ENCODE results near the gene ATRNL1. TPM values are rescaled to one million over a fixed set of nuclear protein-coding genes. Genes with fewer than 3 reads are reported as not detected.

The ATRNL1 gene
- total and polyA plus RNA-seq, 10 donors = 0.29 to 6.3 (median 2.2) TPM

DNA sequence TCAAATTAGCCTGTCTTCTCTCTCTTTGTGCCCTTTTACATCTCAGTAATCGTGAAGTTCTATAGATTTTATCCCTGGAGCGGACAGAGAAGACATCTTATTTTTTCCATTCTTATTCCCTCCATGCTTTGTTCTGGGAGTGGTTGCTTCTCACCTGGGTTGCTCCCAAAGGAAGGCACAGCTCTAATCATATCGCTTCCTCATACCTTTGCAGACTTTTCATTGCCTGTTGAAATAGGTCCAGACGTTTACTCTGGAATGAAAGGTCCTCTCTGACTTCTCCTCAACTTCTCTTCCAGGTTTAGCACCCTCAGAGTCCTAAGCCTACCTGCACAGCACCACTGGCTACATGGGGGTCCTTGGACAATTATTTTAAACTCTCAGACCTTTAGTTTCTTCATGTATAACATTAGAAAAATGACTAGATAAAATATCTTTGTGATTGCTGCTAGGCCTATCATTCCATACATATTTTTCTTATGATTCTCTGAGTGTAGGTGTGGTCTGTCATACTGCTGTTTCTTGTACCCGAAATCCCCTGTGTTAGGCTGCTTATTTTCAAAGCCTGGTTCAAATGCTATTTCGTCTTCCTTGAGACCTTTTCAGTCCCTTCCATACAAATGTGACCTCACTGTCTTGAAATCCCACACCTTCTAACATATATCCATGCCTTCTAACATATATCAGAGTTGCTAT, 761.7 kb downstream of the ATRNL1 start:
- Histone ChIP-seq H3K4me3 (no peak overlapping the region), H3K27ac (no peak overlapping the region), H3K4me1 (no peaks in the 10 kb centered on the region), H3K9me3 (peaks cover 0 to 6% (median 4%) of the 10 kb centered on the region in 8 donors), H3K27me3 (replicated peaks in 1 of 7) (no peaks in the 10 kb centered on the region), H3K36me3 (no peaks in the 10 kb centered on the region)
- no peak for DNase-seq
- intact Hi-C loops (cut with DNase I; ENCODE audit: low total_unique reads) = no loop called here
- TF ChIP-seq, protein P1, sequence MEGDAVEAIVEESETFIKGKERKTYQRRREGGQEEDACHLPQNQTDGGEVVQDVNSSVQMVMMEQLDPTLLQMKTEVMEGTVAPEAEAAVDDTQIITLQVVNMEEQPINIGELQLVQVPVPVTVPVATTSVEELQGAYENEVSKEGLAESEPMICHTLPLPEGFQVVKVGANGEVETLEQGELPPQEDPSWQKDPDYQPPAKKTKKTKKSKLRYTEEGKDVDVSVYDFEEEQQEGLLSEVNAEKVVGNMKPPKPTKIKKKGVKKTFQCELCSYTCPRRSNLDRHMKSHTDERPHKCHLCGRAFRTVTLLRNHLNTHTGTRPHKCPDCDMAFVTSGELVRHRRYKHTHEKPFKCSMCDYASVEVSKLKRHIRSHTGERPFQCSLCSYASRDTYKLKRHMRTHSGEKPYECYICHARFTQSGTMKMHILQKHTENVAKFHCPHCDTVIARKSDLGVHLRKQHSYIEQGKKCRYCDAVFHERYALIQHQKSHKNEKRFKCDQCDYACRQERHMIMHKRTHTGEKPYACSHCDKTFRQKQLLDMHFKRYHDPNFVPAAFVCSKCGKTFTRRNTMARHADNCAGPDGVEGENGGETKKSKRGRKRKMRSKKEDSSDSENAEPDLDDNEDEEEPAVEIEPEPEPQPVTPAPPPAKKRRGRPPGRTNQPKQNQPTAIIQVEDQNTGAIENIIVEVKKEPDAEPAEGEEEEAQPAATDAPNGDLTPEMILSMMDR (IDR thresholded peaks at IDR 0.05 in 8 of 11, conservative IDR thresholded peaks at IDR 0.05 in 3 of 11) = no peak
- TF ChIP-seq POLR2AphosphoS5 (IDR thresholded peaks at IDR 0.05) = no peak
- TF ChIP-seq POLR2A (IDR thresholded peaks at IDR 0.05) = no peak
- WGBS, 5 donors = 75 to 90% (median 83%) methylated on average over 6 of the region's 6 CpGs

DNA sequence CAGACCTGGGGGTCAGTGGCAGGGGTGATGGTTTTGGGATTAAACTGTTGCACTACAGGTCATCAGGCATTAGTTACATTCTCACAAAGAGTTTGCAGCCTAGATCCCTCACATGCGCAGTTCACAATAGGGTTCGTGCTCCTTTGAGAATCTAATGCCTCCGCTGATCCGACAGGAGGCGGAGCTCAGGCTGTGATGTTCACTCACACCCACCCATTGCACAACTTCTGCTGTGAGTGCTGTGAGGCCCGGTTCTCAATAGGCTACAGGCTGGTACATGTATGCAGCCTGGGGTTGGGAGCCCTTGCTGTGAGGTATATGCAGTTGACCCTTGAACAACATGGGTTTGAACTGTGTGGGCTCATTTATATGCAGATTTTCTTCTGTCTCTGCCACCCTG, 763.4 kb downstream of the ATRNL1 start:
- Histone ChIP-seq H3K27ac (no peak overlapping the region), H3K4me3 (no peak overlapping the region), H3K36me3 (no peaks in the 10 kb centered on the region), H3K9me3 (peaks cover 0 to 6% (median 4%) of the 10 kb centered on the region in 8 donors), H3K4me1 (no peaks in the 10 kb centered on the region), H3K27me3 (replicated peaks in 1 of 7) (no peaks in the 10 kb centered on the region)
- DNase-seq = no peak
- 65 to 90% (median 83%) methylated on average over 6 of the region's 6 CpGs for WGBS, 5 donors
- no peak for TF ChIP-seq POLR2A (IDR thresholded peaks at IDR 0.05)
- no peak for TF ChIP-seq POLR2AphosphoS5 (IDR thresholded peaks at IDR 0.05)
- TF ChIP-seq, protein P1 (IDR thresholded peaks at IDR 0.05 in 8 of 11, conservative IDR thresholded peaks at IDR 0.05 in 3 of 11) = no peak
- intact Hi-C loops (cut with DNase I; ENCODE audit: low total_unique reads) = no loop called here

DNA sequence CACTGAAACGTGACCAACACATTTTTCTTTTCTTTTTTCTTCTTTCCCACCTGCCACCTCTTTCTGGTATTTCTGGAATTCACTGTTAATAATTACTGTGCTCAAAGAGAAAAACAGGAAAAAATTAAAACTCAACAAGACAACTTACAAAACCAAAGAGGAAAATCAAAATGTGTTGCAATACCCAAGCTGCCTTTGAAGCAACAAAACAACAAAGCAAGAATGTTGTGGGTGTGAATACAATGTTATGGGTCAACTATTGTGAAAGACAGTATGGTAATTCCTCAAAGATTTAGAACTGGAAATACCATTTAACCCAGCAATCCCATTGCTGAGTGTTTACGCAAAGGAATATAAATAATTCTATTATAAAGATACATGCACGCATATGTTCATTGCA, 764.7 kb downstream of the ATRNL1 start:
- TF ChIP-seq, protein P1 (IDR thresholded peaks at IDR 0.05 in 8 of 11, conservative IDR thresholded peaks at IDR 0.05 in 3 of 11) = no peak
- no peak for TF ChIP-seq POLR2AphosphoS5 (IDR thresholded peaks at IDR 0.05)
- peaks cover 0 to 6% (median 4%) of the 10 kb centered on the region in 8 donors for H3K9me3 ChIP-seq
- no peaks in the 10 kb centered on the region for H3K27me3 ChIP-seq (replicated peaks in 1 of 7)
- WGBS, 5 donors = 61 to 84% (median 76%) methylated on average over 3 of the region's 3 CpGs
- no peak for DNase-seq
- H3K27ac ChIP-seq = no peak overlapping the region
- intact Hi-C loops (cut with DNase I; ENCODE audit: low total_unique reads) = no loop called here
- no peaks in the 10 kb centered on the region for H3K36me3 ChIP-seq
- no peak overlapping the region for H3K4me3 ChIP-seq
- H3K4me1 ChIP-seq = no peaks in the 10 kb centered on the region

DNA sequence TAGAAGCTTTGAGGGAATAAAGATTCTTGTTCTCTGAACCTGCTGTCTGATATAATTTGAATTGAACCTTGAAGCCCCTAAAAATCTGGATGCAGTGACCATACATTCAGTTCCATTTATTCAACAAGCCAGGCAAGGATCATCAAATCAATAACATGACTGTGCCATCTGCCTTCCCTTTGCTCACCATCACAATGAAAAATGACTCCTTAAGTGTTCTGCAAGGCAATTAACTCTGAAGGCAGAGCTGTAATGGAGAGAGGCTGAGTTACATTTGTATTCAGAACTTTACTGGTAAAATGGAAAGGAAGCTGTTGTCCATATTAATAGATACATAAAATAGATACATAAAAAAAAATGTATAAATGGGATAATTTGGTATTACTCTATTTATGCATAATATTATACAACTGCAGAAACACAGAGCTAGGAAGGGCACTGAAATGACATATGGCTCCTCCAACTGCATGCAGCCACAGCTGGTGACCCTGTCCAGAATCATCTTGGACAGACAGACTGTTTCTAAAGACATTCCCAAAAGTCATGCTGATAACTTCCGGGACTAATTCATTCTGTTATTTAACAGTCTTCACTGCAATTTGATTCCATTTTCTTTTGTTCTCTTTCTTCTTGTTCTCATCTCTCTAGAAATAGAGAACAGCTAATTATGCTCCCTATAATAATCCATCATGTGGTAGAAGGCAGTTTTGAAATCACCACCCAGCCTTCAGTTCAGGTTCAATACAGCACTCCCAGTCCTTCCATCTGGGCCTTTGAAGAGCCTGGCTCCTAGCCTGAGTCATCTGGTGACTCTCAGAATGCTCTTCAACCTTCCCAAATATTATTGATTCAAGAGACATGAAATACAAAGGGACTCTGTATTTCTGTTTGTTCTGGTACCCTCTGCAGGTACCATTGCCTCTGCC, 767.3 kb downstream of the ATRNL1 start:
- TF ChIP-seq POLR2A (IDR thresholded peaks at IDR 0.05) = no peak
- no peak for TF ChIP-seq POLR2AphosphoS5 (IDR thresholded peaks at IDR 0.05)
- TF ChIP-seq, protein P1 (IDR thresholded peaks at IDR 0.05 in 8 of 11, conservative IDR thresholded peaks at IDR 0.05 in 3 of 11) = no peak
- H3K4me3 ChIP-seq = no peak overlapping the region
- H3K9me3 ChIP-seq = peaks cover 0 to 6% (median 4%) of the 10 kb centered on the region in 8 donors
- no peaks in the 10 kb centered on the region for H3K36me3 ChIP-seq
- H3K27ac ChIP-seq = no peak overlapping the region
- WGBS, 5 donors = 65 to 85% (median 77%) methylated on average over 1 of the region's 1 CpG
- no peak for DNase-seq
- intact Hi-C loops (cut with DNase I; ENCODE audit: low total_unique reads) = no loop called here
- H3K27me3 ChIP-seq (replicated peaks in 1 of 7) = no peaks in the 10 kb centered on the region
- H3K4me1 ChIP-seq = no peaks in the 10 kb centered on the region
